ENCODE results near the gene TMEM140. TPM values are rescaled to one million over a fixed set of nuclear protein-coding genes. Genes with fewer than 3 reads are reported as not detected.

Gene TMEM140
- total and polyA plus RNA-seq, 2 of the 13 experiments (the other 11 are each of a cell fraction or from before 2014, with no cell fraction given): 9.2 to 21.7 TPM

DNA sequence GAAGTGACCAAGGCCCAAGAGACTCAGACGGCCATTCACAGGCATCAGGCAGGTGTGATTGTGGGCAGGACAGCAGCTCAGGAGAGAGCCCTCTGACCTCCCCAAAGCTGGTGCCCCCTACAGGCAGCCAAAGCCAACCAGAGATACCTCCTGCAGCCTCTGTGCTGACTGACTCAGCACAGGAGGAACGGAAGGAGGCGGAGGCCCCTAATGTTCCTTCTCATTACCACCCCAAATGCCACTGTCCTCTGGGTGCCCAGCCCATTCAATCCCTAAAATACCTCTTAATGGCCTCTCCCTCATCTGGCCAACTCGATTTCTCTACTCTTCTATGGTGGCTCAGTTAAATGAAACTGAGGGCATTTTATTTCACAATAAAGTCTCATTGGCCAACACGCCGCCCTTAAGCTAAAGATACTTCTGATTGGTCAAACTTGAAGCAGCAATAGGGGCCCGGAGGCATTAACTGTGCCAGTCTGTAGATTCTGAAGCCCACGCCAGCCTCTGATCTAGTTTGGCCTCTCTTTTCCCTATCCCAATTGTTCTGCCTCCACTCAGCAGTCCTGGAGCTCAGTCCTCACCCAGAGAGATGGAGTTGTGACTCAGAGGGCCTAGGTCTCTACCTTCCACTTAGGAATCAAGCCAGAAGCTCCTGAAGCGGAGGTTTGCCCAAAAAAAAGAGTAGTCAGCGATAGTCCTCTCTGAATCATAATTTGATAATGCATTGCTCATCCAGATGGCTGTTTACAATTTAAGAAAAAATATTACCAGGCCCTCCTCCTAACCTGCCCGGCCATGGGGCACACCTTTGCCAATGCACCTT lies 21.5 kb downstream of the TMEM140 start (continued):
- TF ChIP-seq, protein P1, sequence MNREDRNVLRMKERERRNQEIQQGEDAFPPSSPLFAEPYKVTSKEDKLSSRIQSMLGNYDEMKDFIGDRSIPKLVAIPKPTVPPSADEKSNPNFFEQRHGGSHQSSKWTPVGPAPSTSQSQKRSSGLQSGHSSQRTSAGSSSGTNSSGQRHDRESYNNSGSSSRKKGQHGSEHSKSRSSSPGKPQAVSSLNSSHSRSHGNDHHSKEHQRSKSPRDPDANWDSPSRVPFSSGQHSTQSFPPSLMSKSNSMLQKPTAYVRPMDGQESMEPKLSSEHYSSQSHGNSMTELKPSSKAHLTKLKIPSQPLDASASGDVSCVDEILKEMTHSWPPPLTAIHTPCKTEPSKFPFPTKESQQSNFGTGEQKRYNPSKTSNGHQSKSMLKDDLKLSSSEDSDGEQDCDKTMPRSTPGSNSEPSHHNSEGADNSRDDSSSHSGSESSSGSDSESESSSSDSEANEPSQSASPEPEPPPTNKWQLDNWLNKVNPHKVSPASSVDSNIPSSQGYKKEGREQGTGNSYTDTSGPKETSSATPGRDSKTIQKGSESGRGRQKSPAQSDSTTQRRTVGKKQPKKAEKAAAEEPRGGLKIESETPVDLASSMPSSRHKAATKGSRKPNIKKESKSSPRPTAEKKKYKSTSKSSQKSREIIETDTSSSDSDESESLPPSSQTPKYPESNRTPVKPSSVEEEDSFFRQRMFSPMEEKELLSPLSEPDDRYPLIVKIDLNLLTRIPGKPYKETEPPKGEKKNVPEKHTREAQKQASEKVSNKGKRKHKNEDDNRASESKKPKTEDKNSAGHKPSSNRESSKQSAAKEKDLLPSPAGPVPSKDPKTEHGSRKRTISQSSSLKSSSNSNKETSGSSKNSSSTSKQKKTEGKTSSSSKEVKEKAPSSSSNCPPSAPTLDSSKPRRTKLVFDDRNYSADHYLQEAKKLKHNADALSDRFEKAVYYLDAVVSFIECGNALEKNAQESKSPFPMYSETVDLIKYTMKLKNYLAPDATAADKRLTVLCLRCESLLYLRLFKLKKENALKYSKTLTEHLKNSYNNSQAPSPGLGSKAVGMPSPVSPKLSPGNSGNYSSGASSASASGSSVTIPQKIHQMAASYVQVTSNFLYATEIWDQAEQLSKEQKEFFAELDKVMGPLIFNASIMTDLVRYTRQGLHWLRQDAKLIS (CRISPR knock-in tag; IDR thresholded peaks at IDR 0.05): 0 out of 2 replicates have a peak, but pooled peaks have one; percentile 52
- TF ChIP-seq NR1H2 (CRISPR knock-in tag; IDR thresholded peaks at IDR 0.05; ENCODE audit: borderline replicate concordance, low read depth) (no peak), ZNF891 (CRISPR knock-in tag; IDR thresholded peaks at IDR 0.05) (no peak), FIP1L1 (IDR thresholded peaks at IDR 0.05; ENCODE audit: borderline replicate concordance, insufficient read depth, low read depth, low read length) (no peak), JUND (CRISPR knock-in tag; IDR thresholded peaks at IDR 0.05) (no peak), ZBTB42 (CRISPR knock-in tag; IDR thresholded peaks at IDR 0.05) (no peak; the same call in 1 of the 2 replicates), ZNF878 (CRISPR knock-in tag; IDR thresholded peaks at IDR 0.05) (no peak), SP5 (CRISPR knock-in tag; IDR thresholded peaks at IDR 0.05; ENCODE audit: borderline replicate concordance, low read depth) (no peak; the same call in 1 of the 2 replicates), HDAC1 (CRISPR knock-in tag; IDR thresholded peaks at IDR 0.05) (no peak), ISL2 (CRISPR knock-in tag; IDR thresholded peaks at IDR 0.05) (no peak), ZNF24 (IDR thresholded peaks at IDR 0.05) (no peak), ZNF256 (CRISPR knock-in tag; conservative IDR thresholded peaks at IDR 0.05) (no peak), POGZ (CRISPR knock-in tag; IDR thresholded peaks at IDR 0.05) (no peak; the same call in 1 of the 2 replicates), KLF9 (CRISPR knock-in tag; IDR thresholded peaks at IDR 0.05; ENCODE audit: low read depth) (0 out of 2 replicates have a peak, but pooled peaks have one; percentile 20), PHF21A (CRISPR knock-in tag; IDR thresholded peaks at IDR 0.05) (peak; percentile 54; the same call in 1 of the 2 replicates), REXO4 (CRISPR knock-in tag; IDR thresholded peaks at IDR 0.05; ENCODE audit: borderline replicate concordance) (no peak), RFXAP (CRISPR knock-in tag; IDR thresholded peaks at IDR 0.05; ENCODE audit: borderline replicate concordance) (no peak), ZNF790 (CRISPR knock-in tag; IDR thresholded peaks at IDR 0.05; ENCODE audit: borderline replicate concordance) (no peak), ZNF362 (CRISPR knock-in tag; IDR thresholded peaks at IDR 0.05; ENCODE audit: borderline replicate concordance) (no peak), ZNF589 (CRISPR knock-in tag; conservative IDR thresholded peaks at IDR 0.05) (no peak), DRAP1 (CRISPR knock-in tag; IDR thresholded peaks at IDR 0.05) (peak; percentile 44; the same call in 1 of the 2 replicates), ZNF20 (CRISPR knock-in tag; IDR thresholded peaks at IDR 0.05) (no peak), RORA (CRISPR knock-in tag; IDR thresholded peaks at IDR 0.05) (no peak), ZNF564 (CRISPR knock-in tag; IDR thresholded peaks at IDR 0.05) (no peak)
- TF ChIP-seq, protein P2, sequence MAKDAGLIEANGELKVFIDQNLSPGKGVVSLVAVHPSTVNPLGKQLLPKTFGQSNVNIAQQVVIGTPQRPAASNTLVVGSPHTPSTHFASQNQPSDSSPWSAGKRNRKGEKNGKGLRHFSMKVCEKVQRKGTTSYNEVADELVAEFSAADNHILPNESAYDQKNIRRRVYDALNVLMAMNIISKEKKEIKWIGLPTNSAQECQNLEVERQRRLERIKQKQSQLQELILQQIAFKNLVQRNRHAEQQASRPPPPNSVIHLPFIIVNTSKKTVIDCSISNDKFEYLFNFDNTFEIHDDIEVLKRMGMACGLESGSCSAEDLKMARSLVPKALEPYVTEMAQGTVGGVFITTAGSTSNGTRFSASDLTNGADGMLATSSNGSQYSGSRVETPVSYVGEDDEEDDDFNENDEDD (CRISPR knock-in tag; IDR thresholded peaks at IDR 0.05; ENCODE audit: borderline replicate concordance): no peak
